Measurements from ENCODE around the gene PHACTR4.
"Not testable (repeated sequence)": the region's sequence is repeated elsewhere in the genome, so short reads cannot be mapped to it uniquely, and the experiment has no call there.

The PHACTR4 gene

GRCh38 chr1:28522537-28522936 lies 153.0 kb downstream of the PHACTR4 start:
- not testable (repeated sequence) for DNase-seq

GRCh38 chr1:28525002-28525642 lies 155.6 kb downstream of the PHACTR4 start:
- not testable (repeated sequence) for DNase-seq

GRCh38 chr1:28526886-28527285 lies 157.3 kb downstream of the PHACTR4 start:
- DNase-seq, result no peak

- no peak for DNase-seq
Measured at GRCh38 chr1:28530456-28530855, 160.9 kb downstream of the PHACTR4 start.

- no peak for DNase-seq
Measured at GRCh38 chr1:28534671-28535070, 165.1 kb downstream of the PHACTR4 start.

GRCh38 chr1:28535180-28535579 lies 165.6 kb downstream of the PHACTR4 start:
- DNase-seq, result no peak

GRCh38 chr1:28537457-28538199 lies 168.1 kb downstream of the PHACTR4 start:
- no peak for DNase-seq

GRCh38 chr1:28538286-28538685 lies 168.7 kb downstream of the PHACTR4 start:
- DNase-seq, result no peak

GRCh38 chr1:28540651-28541050 lies 171.1 kb downstream of the PHACTR4 start:
- no peak for DNase-seq

- DNase-seq, result not testable (repeated sequence)
Measured at GRCh38 chr1:28541414-28542015, 172.0 kb downstream of the PHACTR4 start.

- no peak for DNase-seq
Measured at GRCh38 chr1:28545246-28545628, 175.7 kb downstream of the PHACTR4 start.

- DNase-seq, result no peak
Measured at GRCh38 chr1:28548318-28548717, 178.8 kb downstream of the PHACTR4 start.
